ENCODE results near the gene ITPR2. TPM values are rescaled to one million over a fixed set of nuclear protein-coding genes. Genes with fewer than 3 reads are reported as not detected.

The ITPR2 gene
- total and polyA plus RNA-seq, 12 donors = 5.1 to 144 (median 66.4) TPM

DNA sequence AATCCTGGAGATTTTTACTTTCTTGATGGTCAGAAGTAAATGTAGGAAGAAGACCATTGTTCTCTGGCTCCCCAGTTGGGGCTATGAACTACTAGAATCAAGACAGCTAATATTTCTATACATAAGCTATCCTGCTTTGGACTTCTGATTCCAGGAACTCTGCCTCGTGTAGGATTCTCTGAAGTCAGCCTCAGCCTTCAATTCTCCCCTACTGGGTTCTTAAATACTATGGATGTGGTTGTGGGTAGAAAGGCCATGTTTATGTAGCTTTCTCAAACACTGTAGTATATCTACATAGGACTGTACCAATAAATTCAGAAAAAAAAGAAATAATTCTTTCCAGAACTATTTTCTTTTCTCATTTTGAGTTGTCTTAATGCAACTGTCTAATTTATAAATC is 302.5 kb downstream of the ITPR2 start:
- H3K27me3 ChIP-seq = no peaks in the 10 kb centered on the region
- intact Hi-C loops (cut with DNase I) = no loop called here
- no peak for DNase-seq

GRCh38 chr12:26528943-26529342 is 304.1 kb downstream of the ITPR2 start:
- Histone ChIP-seq H3K36me3 (replicated peaks in 1 of 2) (no peaks in the 10 kb centered on the region), H3K27me3 (no peaks in the 10 kb centered on the region), H3K27ac (no peak overlapping the region), H3K4me3 (no peak overlapping the region), H3K4me1 (replicated peaks in 1 of 2) (peaks cover 0 to under 1% of the 10 kb centered on the region in 2 donors), H3K9me3 (replicated peaks in 1 of 3) (peaks cover 0 to 6% (median 0%) of the 10 kb centered on the region in 3 donors)
- intact Hi-C loops (cut with DNase I) = loop anchor here in 1 of 2 donors (10.0 kb wide), 1 partner anchor 434 kb away; no protein-coding TSS in a partner anchor
- no peak for DNase-seq
- TF ChIP-seq, protein P1, sequence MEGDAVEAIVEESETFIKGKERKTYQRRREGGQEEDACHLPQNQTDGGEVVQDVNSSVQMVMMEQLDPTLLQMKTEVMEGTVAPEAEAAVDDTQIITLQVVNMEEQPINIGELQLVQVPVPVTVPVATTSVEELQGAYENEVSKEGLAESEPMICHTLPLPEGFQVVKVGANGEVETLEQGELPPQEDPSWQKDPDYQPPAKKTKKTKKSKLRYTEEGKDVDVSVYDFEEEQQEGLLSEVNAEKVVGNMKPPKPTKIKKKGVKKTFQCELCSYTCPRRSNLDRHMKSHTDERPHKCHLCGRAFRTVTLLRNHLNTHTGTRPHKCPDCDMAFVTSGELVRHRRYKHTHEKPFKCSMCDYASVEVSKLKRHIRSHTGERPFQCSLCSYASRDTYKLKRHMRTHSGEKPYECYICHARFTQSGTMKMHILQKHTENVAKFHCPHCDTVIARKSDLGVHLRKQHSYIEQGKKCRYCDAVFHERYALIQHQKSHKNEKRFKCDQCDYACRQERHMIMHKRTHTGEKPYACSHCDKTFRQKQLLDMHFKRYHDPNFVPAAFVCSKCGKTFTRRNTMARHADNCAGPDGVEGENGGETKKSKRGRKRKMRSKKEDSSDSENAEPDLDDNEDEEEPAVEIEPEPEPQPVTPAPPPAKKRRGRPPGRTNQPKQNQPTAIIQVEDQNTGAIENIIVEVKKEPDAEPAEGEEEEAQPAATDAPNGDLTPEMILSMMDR (IDR thresholded peaks at IDR 0.05) = no peak
- TF ChIP-seq POLR2A (IDR thresholded peaks at IDR 0.05) = no peak
- 97 to 100% (median 99%) methylated on average over 1 of the region's 1 CpG for WGBS, 4 donors

More for the DNA sequence above, 302.5 kb downstream of the ITPR2 start:
- 79 to 94% (median 90%) methylated on average over 1 of the region's 1 CpG for WGBS, 4 donors
- Histone ChIP-seq H3K36me3 (replicated peaks in 1 of 2) (no peaks in the 10 kb centered on the region), H3K9me3 (replicated peaks in 1 of 3) (no peaks in the 10 kb centered on the region), H3K4me1 (replicated peaks in 1 of 2) (no peaks in the 10 kb centered on the region), H3K27ac (no peak overlapping the region), H3K4me3 (no peak overlapping the region)
- TF ChIP-seq, protein P1 (IDR thresholded peaks at IDR 0.05) = no peak
- TF ChIP-seq POLR2A (IDR thresholded peaks at IDR 0.05) = no peak

- 92 to 100% (median 96%) methylated on average over 4 of the region's 4 CpGs for WGBS, 4 donors
- Histone ChIP-seq H3K36me3 (replicated peaks in 1 of 2) (no peaks in the 10 kb centered on the region), H3K27me3 (no peaks in the 10 kb centered on the region), H3K4me3 (no peak overlapping the region), H3K4me1 (replicated peaks in 1 of 2) (peaks cover 7 to 9% of the 10 kb centered on the region in 2 donors), H3K9me3 (replicated peaks in 1 of 3) (peaks cover 0 to 6% (median 0%) of the 10 kb centered on the region in 3 donors), H3K27ac (no peak overlapping the region)
- intact Hi-C loops (cut with DNase I) = loop anchor here in 1 of 2 donors (10.0 kb wide), 1 partner anchor 433 kb away; no protein-coding TSS in a partner anchor
- no peak for TF ChIP-seq POLR2A (IDR thresholded peaks at IDR 0.05)
- TF ChIP-seq, protein P1 (IDR thresholded peaks at IDR 0.05) = no peak
- DNase-seq = no peak
These were observed 305.3 kb downstream of the ITPR2 start for GRCh38 chr12:26527682-26528081.

- peak in 6 of 7 donors; percentile 22 to 76 (median 35) for DNase-seq
- 94 to 98% (median 98%) methylated on average over 2 of the region's 2 CpGs for WGBS, 4 donors
- Histone ChIP-seq H3K9me3 (replicated peaks in 1 of 3) (peaks cover 0 to 6% (median 0%) of the 10 kb centered on the region in 3 donors), H3K27ac (peak overlapping the region in 1 of 5 donors; percentile 80), H3K27me3 (no peaks in the 10 kb centered on the region), H3K36me3 (replicated peaks in 1 of 2) (no peaks in the 10 kb centered on the region), H3K4me3 (no peak overlapping the region), H3K4me1 (replicated peaks in 1 of 2) (peaks cover 7 to 9% of the 10 kb centered on the region in 2 donors)
- intact Hi-C loops (cut with DNase I) = loop anchor here in 1 of 2 donors (10.0 kb wide), 1 partner anchor 430 kb away; no protein-coding TSS in a partner anchor
- TF ChIP-seq, protein P1 (IDR thresholded peaks at IDR 0.05) = peak; percentile 33 to 69 (median 58)
- no peak for TF ChIP-seq POLR2A (IDR thresholded peaks at IDR 0.05)
These were observed 308.0 kb downstream of the ITPR2 start for GRCh38 chr12:26524862-26525465.

All from adrenal gland (tissue), 12 donors.